ENCODE results near the gene INPP5K.
"Not testable (repeated sequence)": the region's sequence is repeated elsewhere in the genome, so short reads cannot be mapped to it uniquely, and the experiment has no call there.

INPP5K gene

GRCh38 chr17:1511290-1511689 lies 5.1 kb downstream of the INPP5K start:
- no peak for TF ChIP-seq CTCF (IDR thresholded peaks at IDR 0.05; ENCODE audit: low read depth, low read length)
- TF ChIP-seq POLR2A (IDR thresholded peaks at IDR 0.05; ENCODE audit: extremely low read depth, insufficient read length): no peak
- TF ChIP-seq MAX (IDR thresholded peaks at IDR 0.05; ENCODE audit: low read depth, low read length): no peak
- no peak for TF ChIP-seq MYC (IDR thresholded peaks at IDR 0.05; ENCODE audit: low read depth, low read length)
- DNase-seq (ENCODE audit: low read depth): no peak
- H3K4me3 ChIP-seq (ENCODE audit: low read depth, low read length): no peak overlapping the region

- no peak for DNase-seq (ENCODE audit: low read depth)
- no peak for TF ChIP-seq MYC (IDR thresholded peaks at IDR 0.05; ENCODE audit: low read depth, low read length)
- TF ChIP-seq CTCF (IDR thresholded peaks at IDR 0.05; ENCODE audit: low read depth, low read length): no peak
- TF ChIP-seq POLR2A (IDR thresholded peaks at IDR 0.05; ENCODE audit: extremely low read depth, insufficient read length): no peak
- no peak for TF ChIP-seq MAX (IDR thresholded peaks at IDR 0.05; ENCODE audit: low read depth, low read length)
- no peak overlapping the region for H3K4me3 ChIP-seq (ENCODE audit: low read depth, low read length)
Measured at GRCh38 chr17:1509290-1509881, 7.0 kb downstream of the INPP5K start.

GRCh38 chr17:1508709-1509108 lies 7.7 kb downstream of the INPP5K start:
- H3K4me3 ChIP-seq (ENCODE audit: low read depth, low read length); DNase-seq (ENCODE audit: low read depth): not testable (repeated sequence)

GRCh38 chr17:1506649-1507267 lies 9.7 kb downstream of the INPP5K start:
- TF ChIP-seq MAX (IDR thresholded peaks at IDR 0.05; ENCODE audit: low read depth, low read length) (no peak), CTCF (IDR thresholded peaks at IDR 0.05; ENCODE audit: low read depth, low read length) (no peak), POLR2A (IDR thresholded peaks at IDR 0.05; ENCODE audit: extremely low read depth, insufficient read length) (no peak), MYC (IDR thresholded peaks at IDR 0.05; ENCODE audit: low read depth, low read length) (no peak)
- no peak overlapping the region for H3K4me3 ChIP-seq (ENCODE audit: low read depth, low read length)
- DNase-seq (ENCODE audit: low read depth): no peak

GRCh38 chr17:1505586-1505985 lies 10.8 kb downstream of the INPP5K start:
- H3K4me3 ChIP-seq (ENCODE audit: low read depth, low read length): no peak overlapping the region
- no peak for TF ChIP-seq MYC (IDR thresholded peaks at IDR 0.05; ENCODE audit: low read depth, low read length)
- no peak for TF ChIP-seq CTCF (IDR thresholded peaks at IDR 0.05; ENCODE audit: low read depth, low read length)
- no peak for TF ChIP-seq MAX (IDR thresholded peaks at IDR 0.05; ENCODE audit: low read depth, low read length)
- no peak for TF ChIP-seq POLR2A (IDR thresholded peaks at IDR 0.05; ENCODE audit: extremely low read depth, insufficient read length)
- DNase-seq (ENCODE audit: low read depth): no peak

- TF ChIP-seq CTCF (IDR thresholded peaks at IDR 0.05; ENCODE audit: low read depth, low read length) (no peak), MAX (IDR thresholded peaks at IDR 0.05; ENCODE audit: low read depth, low read length) (no peak), MYC (IDR thresholded peaks at IDR 0.05; ENCODE audit: low read depth, low read length) (no peak), POLR2A (IDR thresholded peaks at IDR 0.05; ENCODE audit: extremely low read depth, insufficient read length) (no peak)
- H3K4me3 ChIP-seq (ENCODE audit: low read depth, low read length): no peak overlapping the region
- no peak for DNase-seq (ENCODE audit: low read depth)
Measured at GRCh38 chr17:1504866-1505265, 11.5 kb downstream of the INPP5K start.

Data from NB4 (cell line).